Stimulated activated naive CD8-positive, alpha-beta T cell treated with anti-CD3 and anti-CD28 coated beads, Interleukin-15, Interleukin-2, amounts not matched to agents 100 ng/mL and 50 ng/mL, for 24 hours (primary cell): Measurements from ENCODE around the gene LRRC1.

Experiments used
- H3K27ac Mint-ChIP-seq: one replicate; pipeline ENCODE4 v1.8.0; 2021; ENCODE audit warnings: mild to moderate bottlenecking, mixed read lengths
- H3K27me3 Mint-ChIP-seq: one replicate; pipeline ENCODE4 v1.8.0; 2021; ENCODE audit warnings: mixed read lengths
- H3K36me3 Mint-ChIP-seq: one replicate; pipeline ENCODE4 v1.8.0; 2021; ENCODE audit warnings: low read depth, mixed read lengths
- H3K4me1 Mint-ChIP-seq: one replicate; pipeline ENCODE4 v1.8.0; 2021; ENCODE audit warnings: low read depth, mixed read lengths
- H3K4me3 Mint-ChIP-seq: one replicate; pipeline ENCODE4 v1.8.0; 2021; ENCODE audit warnings: mild to moderate bottlenecking, mixed read lengths
- H3K9me3 Mint-ChIP-seq: one replicate; pipeline ENCODE4 v1.8.0; 2021; ENCODE audit warnings: mixed read lengths

The LRRC1 gene

GRCh38 chr6:53939830-53940229 is 145.0 kb downstream of the LRRC1 start:
- no peak overlapping the region for H3K4me3 Mint-ChIP-seq
- no peaks in the 10 kb centered on the region for H3K36me3 Mint-ChIP-seq
- H3K4me1 Mint-ChIP-seq, result peaks cover 20% of the 10 kb centered on the region
- peaks cover 20% of the 10 kb centered on the region for H3K27me3 Mint-ChIP-seq
- no peaks in the 10 kb centered on the region for H3K9me3 Mint-ChIP-seq
- H3K27ac Mint-ChIP-seq, result peak overlapping the region; percentile 33

GRCh38 chr6:53943395-53943794 is 148.6 kb downstream of the LRRC1 start:
- peaks cover 29% of the 10 kb centered on the region for H3K27me3 Mint-ChIP-seq
- peaks cover 6% of the 10 kb centered on the region for H3K9me3 Mint-ChIP-seq
- no peak overlapping the region for H3K27ac Mint-ChIP-seq
- no peak overlapping the region for H3K4me3 Mint-ChIP-seq
- H3K4me1 Mint-ChIP-seq, result peaks cover 14% of the 10 kb centered on the region
- no peaks in the 10 kb centered on the region for H3K36me3 Mint-ChIP-seq

GRCh38 chr6:53944091-53944490 is 149.3 kb downstream of the LRRC1 start:
- no peak overlapping the region for H3K27ac Mint-ChIP-seq

GRCh38 chr6:53944543-53944942 is 149.7 kb downstream of the LRRC1 start:
- peaks cover 30% of the 10 kb centered on the region for H3K27me3 Mint-ChIP-seq
- no peak overlapping the region for H3K4me3 Mint-ChIP-seq
- H3K4me1 Mint-ChIP-seq, result peaks cover 4% of the 10 kb centered on the region
- no peaks in the 10 kb centered on the region for H3K36me3 Mint-ChIP-seq
- H3K27ac Mint-ChIP-seq, result no peak overlapping the region
- peaks cover 6% of the 10 kb centered on the region for H3K9me3 Mint-ChIP-seq

More at GRCh38 chr6:53944091-53944490, 149.3 kb downstream of the LRRC1 start:
- Mint-ChIP-seq H3K36me3 (no peaks in the 10 kb centered on the region), H3K4me1 (peaks cover 7% of the 10 kb centered on the region), H3K27me3 (peaks cover 30% of the 10 kb centered on the region), H3K9me3 (peaks cover 6% of the 10 kb centered on the region), H3K4me3 (no peak overlapping the region)

- H3K4me1 Mint-ChIP-seq, result no peaks in the 10 kb centered on the region
- H3K27me3 Mint-ChIP-seq, result peaks cover 18% of the 10 kb centered on the region
- no peaks in the 10 kb centered on the region for H3K36me3 Mint-ChIP-seq
- H3K27ac Mint-ChIP-seq, result no peak overlapping the region
- H3K4me3 Mint-ChIP-seq, result no peak overlapping the region
- H3K9me3 Mint-ChIP-seq, result peaks cover 10% of the 10 kb centered on the region
Observed at GRCh38 chr6:53945765-53946407, 151.1 kb downstream of the LRRC1 start.

- Mint-ChIP-seq H3K4me1 (no peaks in the 10 kb centered on the region), H3K36me3 (no peaks in the 10 kb centered on the region), H3K4me3 (no peak overlapping the region), H3K27me3 (peaks cover 14% of the 10 kb centered on the region), H3K9me3 (peaks cover 12% of the 10 kb centered on the region), H3K27ac (no peak overlapping the region)
Observed at GRCh38 chr6:53947780-53948179, 153.0 kb downstream of the LRRC1 start.

GRCh38 chr6:53951383-53951782 is 156.6 kb downstream of the LRRC1 start:
- Mint-ChIP-seq H3K4me3 (no peak overlapping the region), H3K4me1 (no peaks in the 10 kb centered on the region), H3K36me3 (no peaks in the 10 kb centered on the region), H3K27me3 (peaks cover 13% of the 10 kb centered on the region), H3K9me3 (peaks cover 12% of the 10 kb centered on the region), H3K27ac (no peak overlapping the region)

GRCh38 chr6:53956068-53956711 is 161.4 kb downstream of the LRRC1 start:
- H3K27me3 Mint-ChIP-seq, result peaks cover 15% of the 10 kb centered on the region
- H3K36me3 Mint-ChIP-seq, result no peaks in the 10 kb centered on the region
- no peaks in the 10 kb centered on the region for H3K4me1 Mint-ChIP-seq
- no peak overlapping the region for H3K27ac Mint-ChIP-seq
- no peak overlapping the region for H3K4me3 Mint-ChIP-seq
- peaks cover 2% of the 10 kb centered on the region for H3K9me3 Mint-ChIP-seq

GRCh38 chr6:53956804-53957203 is 162.0 kb downstream of the LRRC1 start:
- peaks cover 15% of the 10 kb centered on the region for H3K27me3 Mint-ChIP-seq
- H3K36me3 Mint-ChIP-seq, result no peaks in the 10 kb centered on the region

GRCh38 chr6:53959717-53960116 is 164.9 kb downstream of the LRRC1 start:
- H3K27me3 Mint-ChIP-seq, result peaks cover 19% of the 10 kb centered on the region
- H3K36me3 Mint-ChIP-seq, result no peaks in the 10 kb centered on the region
- H3K4me3 Mint-ChIP-seq, result no peak overlapping the region
- no peaks in the 10 kb centered on the region for H3K4me1 Mint-ChIP-seq
- no peak overlapping the region for H3K27ac Mint-ChIP-seq
- H3K9me3 Mint-ChIP-seq, result no peaks in the 10 kb centered on the region

More at GRCh38 chr6:53956804-53957203, 162.0 kb downstream of the LRRC1 start:
- Mint-ChIP-seq H3K27ac (no peak overlapping the region), H3K4me3 (no peak overlapping the region), H3K4me1 (no peaks in the 10 kb centered on the region), H3K9me3 (peaks cover 2% of the 10 kb centered on the region)

GRCh38 chr6:53960311-53960710 is 165.5 kb downstream of the LRRC1 start:
- H3K4me1 Mint-ChIP-seq, result no peaks in the 10 kb centered on the region
- no peaks in the 10 kb centered on the region for H3K36me3 Mint-ChIP-seq
- no peak overlapping the region for H3K27ac Mint-ChIP-seq
- no peak overlapping the region for H3K4me3 Mint-ChIP-seq
- H3K27me3 Mint-ChIP-seq, result peaks cover 19% of the 10 kb centered on the region
- no peaks in the 10 kb centered on the region for H3K9me3 Mint-ChIP-seq

- no peaks in the 10 kb centered on the region for H3K36me3 Mint-ChIP-seq
- H3K27me3 Mint-ChIP-seq, result peaks cover 17% of the 10 kb centered on the region
- no peak overlapping the region for H3K27ac Mint-ChIP-seq
- H3K9me3 Mint-ChIP-seq, result no peaks in the 10 kb centered on the region
- no peak overlapping the region for H3K4me3 Mint-ChIP-seq
- no peaks in the 10 kb centered on the region for H3K4me1 Mint-ChIP-seq
Observed at GRCh38 chr6:53961679-53962370, 167.0 kb downstream of the LRRC1 start.

- Mint-ChIP-seq H3K27me3 (peaks cover 15% of the 10 kb centered on the region), H3K36me3 (no peaks in the 10 kb centered on the region), H3K4me1 (no peaks in the 10 kb centered on the region), H3K4me3 (no peak overlapping the region), H3K9me3 (no peaks in the 10 kb centered on the region), H3K27ac (no peak overlapping the region)
Observed at GRCh38 chr6:53962646-53963045, 167.8 kb downstream of the LRRC1 start.

GRCh38 chr6:53967415-53967814 is 172.6 kb downstream of the LRRC1 start:
- Mint-ChIP-seq H3K27ac (no peak overlapping the region), H3K4me3 (no peak overlapping the region), H3K27me3 (peaks cover 11% of the 10 kb centered on the region), H3K4me1 (no peaks in the 10 kb centered on the region), H3K9me3 (no peaks in the 10 kb centered on the region), H3K36me3 (no peaks in the 10 kb centered on the region)
